ENCODE results near the gene DUOX1. TPM values are rescaled to one million over a fixed set of nuclear protein-coding genes. Genes with fewer than 3 reads are reported as not detected.

The DUOX1 gene
- total RNA-seq, 4 donors from 2014 or later: 87.5 to 202 (median 122) TPM

DNA sequence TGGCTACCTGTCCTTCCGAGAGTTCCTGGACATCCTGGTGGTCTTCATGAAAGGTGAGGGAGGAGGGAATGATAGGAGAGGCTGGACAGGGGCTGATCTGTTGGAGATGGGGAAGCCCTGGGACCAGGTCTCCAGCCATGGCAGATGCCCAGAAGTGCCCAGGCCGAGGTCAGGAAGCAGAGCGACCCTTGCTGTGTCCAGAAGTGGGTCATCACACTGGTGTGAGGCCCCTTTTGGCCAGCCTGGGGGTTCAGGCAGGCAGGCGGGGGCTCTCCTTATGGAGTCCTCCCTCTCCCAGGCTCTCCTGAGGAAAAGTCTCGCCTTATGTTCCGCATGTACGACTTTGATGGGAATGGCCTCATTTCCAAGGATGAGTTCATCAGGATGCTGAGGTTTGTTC lies 17.8 kb downstream of the DUOX1 start:
- Histone ChIP-seq H3K36me3 (peaks cover 0 to 92% (median 6%) of the 10 kb centered on the region in 3 donors), H3K4me1 (peaks cover 0 to 49% (median 12%) of the 10 kb centered on the region in 3 donors), H3K9me3 (no peaks in the 10 kb centered on the region), H3K27ac (peak overlapping the region in 3 of 4 donors; percentile 61 to 76 (median 72)), H3K27me3 (peaks cover 0 to 5% (median 0%) of the 10 kb centered on the region in 4 donors), H3K4me3 (no peak overlapping the region)
- no peak for DNase-seq
- no peak for TF ChIP-seq POLR2A (IDR thresholded peaks at IDR 0.05)
- no peak for TF ChIP-seq CTCF (IDR thresholded peaks at IDR 0.05)
- WGBS, 2 donors: 80 to 94% methylated on average over 1 to 6 of the region's 7 CpGs
- intact Hi-C loops (cut with DNase I): no loop called here

DNA sequence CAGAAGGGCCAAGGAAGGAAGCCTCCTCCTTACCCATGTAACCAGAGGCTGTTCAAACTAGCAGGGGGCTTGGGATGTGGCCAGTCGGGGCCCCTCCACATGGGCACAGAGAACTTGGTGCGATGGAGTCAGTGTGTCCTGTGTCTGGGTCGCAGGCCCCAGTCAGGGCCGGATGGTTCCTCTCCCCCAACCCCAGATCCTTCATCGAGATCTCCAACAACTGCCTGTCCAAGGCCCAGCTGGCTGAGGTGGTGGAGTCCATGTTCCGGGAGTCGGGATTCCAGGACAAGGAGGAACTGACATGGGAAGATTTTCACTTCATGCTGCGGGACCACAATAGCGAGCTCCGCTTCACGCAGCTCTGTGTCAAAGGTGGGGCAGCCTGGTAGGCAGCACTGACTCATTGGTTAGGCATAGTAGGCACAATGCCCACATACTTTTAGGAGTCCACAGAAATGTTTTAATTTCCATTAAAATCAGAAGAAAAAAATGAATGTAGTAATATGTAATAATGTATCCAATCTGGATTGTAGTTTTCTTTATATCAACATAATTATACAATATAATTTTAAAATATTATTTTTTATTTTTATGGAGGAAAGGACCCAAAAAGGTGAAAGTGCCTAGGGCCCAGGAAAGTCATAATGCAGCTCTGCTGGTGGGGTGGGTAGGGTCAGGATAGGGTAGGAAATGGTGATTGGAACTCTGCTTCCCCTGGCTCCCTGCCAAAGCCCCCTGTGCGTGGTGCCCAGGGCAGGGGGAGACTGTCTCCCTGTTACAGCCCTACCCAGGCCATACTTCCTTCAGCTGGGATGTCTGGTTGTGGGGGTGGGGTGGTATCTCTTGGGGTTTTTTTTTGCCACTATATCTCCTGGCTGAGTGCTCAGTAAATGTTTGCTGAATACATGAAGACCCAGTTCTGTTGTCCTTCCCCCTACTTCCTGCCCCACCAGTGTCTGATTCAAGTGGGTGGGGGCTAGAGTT lies 18.6 kb downstream of the DUOX1 start:
- DNase-seq: no peak
- Histone ChIP-seq H3K36me3 (peaks cover 0 to 92% (median 6%) of the 10 kb centered on the region in 3 donors), H3K4me3 (no peak overlapping the region), H3K27ac (peak overlapping the region in 3 of 4 donors; percentile 61 to 76 (median 72)), H3K27me3 (peaks cover 0 to 5% (median 0%) of the 10 kb centered on the region in 4 donors), H3K9me3 (no peaks in the 10 kb centered on the region), H3K4me1 (peaks cover 0 to 49% (median 12%) of the 10 kb centered on the region in 3 donors)
- intact Hi-C loops (cut with DNase I): no loop called here
- no peak for TF ChIP-seq CTCF (IDR thresholded peaks at IDR 0.05)
- no peak for TF ChIP-seq POLR2A (IDR thresholded peaks at IDR 0.05)
- 59 to 69% methylated on average over 9 to 11 of the region's 12 CpGs for WGBS, 2 donors

DNA sequence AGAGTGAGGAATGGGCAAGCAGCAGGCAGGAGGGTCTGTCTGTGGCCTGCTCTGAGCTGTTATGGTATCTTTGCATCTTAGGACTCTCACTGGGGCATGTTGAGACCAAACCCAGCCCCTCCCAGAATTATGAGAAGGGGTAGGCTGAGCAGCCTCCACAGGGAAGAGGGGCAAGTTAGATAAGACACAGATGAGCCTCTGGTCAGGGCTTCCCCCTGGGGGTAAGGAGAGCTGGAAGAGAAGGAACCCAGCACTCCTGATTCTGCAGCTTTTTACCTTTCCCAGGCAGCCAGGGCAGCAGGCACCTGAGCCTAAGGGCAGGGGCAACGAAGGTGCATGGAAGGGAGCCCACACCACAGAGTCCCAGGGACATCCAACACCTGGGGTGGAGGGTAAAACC lies 19.3 kb downstream of the DUOX1 start:
- no peaks in the 10 kb centered on the region for H3K9me3 ChIP-seq
- peak overlapping the region in 3 of 4 donors; percentile 53 to 76 (median 72) for H3K27ac ChIP-seq
- H3K27me3 ChIP-seq: peaks cover 0 to under 1% (median 0%) of the 10 kb centered on the region in 4 donors
- intact Hi-C loops (cut with DNase I): no loop called here
- TF ChIP-seq CTCF (IDR thresholded peaks at IDR 0.05) (no peak), POLR2A (IDR thresholded peaks at IDR 0.05) (no peak)
- WGBS, 2 donors: 42 to 46% methylated on average over 1 of the region's 1 CpG
- no peak overlapping the region for H3K4me3 ChIP-seq
- no peak for DNase-seq
- H3K36me3 ChIP-seq: peaks cover 0 to 92% (median 6%) of the 10 kb centered on the region in 3 donors
- H3K4me1 ChIP-seq: peaks cover 0 to 52% (median 12%) of the 10 kb centered on the region in 3 donors

DNA sequence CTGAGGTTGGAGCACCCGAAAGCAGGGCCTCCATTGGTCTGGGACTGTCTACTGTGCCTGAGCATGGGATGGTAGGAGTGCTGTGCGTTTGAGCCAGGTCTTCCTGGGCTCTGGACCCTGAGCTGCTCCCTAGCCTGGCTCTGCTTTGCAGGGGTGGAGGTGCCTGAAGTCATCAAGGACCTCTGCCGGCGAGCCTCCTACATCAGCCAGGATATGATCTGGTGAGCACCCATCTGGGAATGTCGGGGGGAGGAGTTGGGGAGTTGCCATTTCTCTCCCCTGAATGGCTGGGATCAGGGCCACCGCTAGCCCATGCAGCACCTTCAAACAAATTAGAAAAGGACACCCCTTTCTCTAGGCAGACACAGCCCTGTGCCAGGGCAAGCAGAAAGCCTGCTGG lies 20.7 kb downstream of the DUOX1 start:
- Histone ChIP-seq H3K4me1 (peaks cover 0 to 58% (median 12%) of the 10 kb centered on the region in 3 donors), H3K9me3 (no peaks in the 10 kb centered on the region), H3K36me3 (peaks cover 0 to 79% (median 6%) of the 10 kb centered on the region in 3 donors), H3K27ac (no peak overlapping the region), H3K4me3 (no peak overlapping the region), H3K27me3 (no peaks in the 10 kb centered on the region)
- intact Hi-C loops (cut with DNase I): no loop called here
- no peak for DNase-seq
- WGBS, 2 donors: no CpG with 5 or more reads among the region's 6 CpGs
- TF ChIP-seq POLR2A (IDR thresholded peaks at IDR 0.05): no peak
- no peak for TF ChIP-seq CTCF (IDR thresholded peaks at IDR 0.05)

GRCh38 chr15:45150997-45151396 lies 21.2 kb downstream of the DUOX1 start:
- DNase-seq: no peak
- Histone ChIP-seq H3K27me3 (no peaks in the 10 kb centered on the region), H3K27ac (no peak overlapping the region), H3K4me1 (peaks cover 0 to 58% (median 12%) of the 10 kb centered on the region in 3 donors), H3K36me3 (peaks cover 0 to 79% (median 6%) of the 10 kb centered on the region in 3 donors), H3K4me3 (no peak overlapping the region), H3K9me3 (no peaks in the 10 kb centered on the region)
- TF ChIP-seq CTCF (IDR thresholded peaks at IDR 0.05): no peak
- TF ChIP-seq POLR2A (IDR thresholded peaks at IDR 0.05): no peak
- 93 to 100% methylated on average over 2 to 6 of the region's 6 CpGs for WGBS, 2 donors
- intact Hi-C loops (cut with DNase I): no loop called here
